ENCODE results near the gene HK3. TPM values are rescaled to one million over a fixed set of nuclear protein-coding genes. Genes with fewer than 3 reads are reported as not detected.
"Not testable (repeated sequence)": the region's sequence is repeated elsewhere in the genome, so short reads cannot be mapped to it uniquely, and the experiment has no call there.

The HK3 gene
- total and polyA plus RNA-seq, 2 of the 8 experiments (the other 6 are each of a cell fraction or from before 2014, with no cell fraction given) = not detected

DNA sequence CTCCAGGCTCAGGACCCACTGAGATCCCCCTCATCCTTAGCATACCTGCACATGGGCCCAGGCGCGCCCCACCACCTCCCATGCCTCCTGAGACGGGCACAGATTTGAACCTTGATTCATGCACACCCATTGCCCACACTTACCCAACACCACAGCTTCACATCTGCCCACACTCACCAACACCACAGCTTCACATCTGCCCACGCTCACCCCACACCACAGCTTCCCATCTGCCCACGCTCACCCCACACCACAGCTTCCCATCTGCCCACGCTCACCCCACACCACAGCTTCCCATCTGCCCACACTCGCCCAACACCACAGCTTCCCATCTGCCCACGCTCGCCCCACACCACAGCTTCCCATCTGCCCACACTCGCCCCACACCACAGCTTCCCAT, 28.5 kb downstream of the HK3 start:
- H4K91ac ChIP-seq (replicated peaks; ENCODE audit: insufficient read length, low read length); H3K9me3 ChIP-seq (ENCODE audit: insufficient read depth in 2 of 2, low read depth in 1 of 2, low read length in 1 of 2); H3K79me2 ChIP-seq (ENCODE audit: control insufficient read depth in 1 of 2, insufficient read depth in 2 of 2, low read length in 2 of 2); H3K56ac ChIP-seq (replicated peaks; ENCODE audit: insufficient read length, low read depth, low read length); H3K9ac ChIP-seq (replicated peaks in 1 of 4; ENCODE audit: extremely low read depth in 1 of 4, low read depth in 3 of 4, low read length in 3 of 4); H3K23ac ChIP-seq (ENCODE audit: insufficient read length); H3K4me3 ChIP-seq (ENCODE audit: extremely low read depth in 1 of 4, insufficient read depth in 2 of 4, low read depth in 3 of 4, low read length in 4 of 4); H2AFZ ChIP-seq (ENCODE audit: low read length); DNase-seq (ENCODE audit: low read depth in 1 of 2, low spot score in 2 of 2); H3K27me3 ChIP-seq (replicated peaks in 1 of 4; ENCODE audit: control insufficient read depth in 3 of 4, extremely low read depth in 1 of 4, insufficient read depth in 3 of 4, low read length in 3 of 4); H3K4ac ChIP-seq (replicated peaks; ENCODE audit: insufficient read length, low read depth, low read length); H4K20me1 ChIP-seq (replicated peaks in 1 of 2; ENCODE audit: control insufficient read depth in 1 of 2, insufficient read depth in 2 of 2, low read length in 2 of 2); H3K36me3 ChIP-seq (ENCODE audit: control insufficient read depth in 2 of 4, insufficient read depth in 4 of 4, low read length in 3 of 4); H2BK20ac ChIP-seq (ENCODE audit: low read length); H3K14ac ChIP-seq (ENCODE audit: insufficient read length); H2BK12ac ChIP-seq (ENCODE audit: low read depth, low read length); H3K23me2 ChIP-seq (ENCODE audit: low read depth, low read length); H2AK5ac ChIP-seq (ENCODE audit: low read depth, low read length); H4K5ac ChIP-seq (ENCODE audit: insufficient read length, low read depth, low read length); H4K8ac ChIP-seq (ENCODE audit: extremely low read depth, insufficient read depth, low read length); H3K27ac ChIP-seq (ENCODE audit: low read depth, low read length); H3K18ac ChIP-seq (ENCODE audit: extremely low read depth, low read length); FAIRE-seq; H2BK120ac ChIP-seq (replicated peaks; ENCODE audit: low read depth, low read length); H3K4me2 ChIP-seq (ENCODE audit: insufficient read depth in 1 of 2, low read depth in 2 of 2, low read length in 2 of 2); H2BK5ac ChIP-seq (ENCODE audit: low read depth, low read length); H3K79me1 ChIP-seq (ENCODE audit: low read depth, low read length); H2BK15ac ChIP-seq (ENCODE audit: low read length): not testable (repeated sequence)
- CTCF ChIA-PET (ENCODE audit: partially characterized antibody) = interaction anchor here (0.6 to 2.9 kb wide), 21 partner anchors 10 to 215 kb away, joined by 3 to 34 read pairs (median 4); partner anchors contain the start of genes FGFR4 and HK3
- 78% methylated on average over 6 of the region's 10 CpGs; no CpG with 5 or more reads in 1 of the 2 experiments for WGBS, 2 experiments (ENCODE audit: extremely low coverage in 1 of 2, insufficient coverage in 1 of 2, insufficient read length in 1 of 2, insufficient replicate concordance in 2 of 2, low coverage in 1 of 2, low lambda C conversion rate in 2 of 2, missing lambda C conversion rate in 1 of 2)
- POLR2A ChIA-PET (ENCODE audit: partially characterized antibody) = interaction anchor here (0.7 to 1.1 kb wide), 2 partner anchors 173 to 210 kb away, joined by 3 read pairs; no protein-coding TSS in a partner anchor
- peaks cover 0 to 15% (median 5%) of the 10 kb centered on the region in 4 experiments; a peak in 6 of 7 replicates for H3K4me1 ChIP-seq (replicated peaks in 1 of 4; ENCODE audit: control insufficient read depth in 3 of 4, insufficient read depth in 4 of 4, low read length in 3 of 4)

Measured in H1 (cell line).